Activated B cell treated with CpG ODN at 0.5 μM for 24 hours (primary cell): Measurements from ENCODE around the gene ABHD8. TPM values are rescaled to one million over a fixed set of nuclear protein-coding genes. Genes with fewer than 3 reads are reported as not detected.
A peak's percentile ranks its signal among the peaks of the same experiment; 100 is the strongest.

ENCODE experiments used
- ATAC-seq: fragments of 200-7000 bp; cut with Tn5 transposase; one replicate; pipeline ENCODE4 v1.10.0; 2021; ENCODE audit warnings: low read depth, mild to moderate bottlenecking, moderate library complexity
- CTCF ChIA-PET: fragments of 350-600 bp; sonication (Branson Sonifier 250); formaldehyde crosslinking; loops from one replicate; lab custom pipeline; 2021; ENCODE audit warnings: antibody characterized with exemption; lab: Charles Lee
- POLR2A ChIA-PET: fragments of 350-600 bp; sonication (Branson Sonifier 250); formaldehyde crosslinking; loops from one replicate; lab custom pipeline; 2021; ENCODE audit warnings: antibody characterized with exemption; lab: Charles Lee
- DNase-seq: peaks from one replicate; pipeline ENCODE4 v3.0.0; 2022
- H3K27ac Mint-ChIP-seq: one replicate; pipeline ENCODE4 v1.8.0; 2020; ENCODE audit warnings: mixed read lengths
- H3K27me3 Mint-ChIP-seq: one replicate; pipeline ENCODE4 v1.8.0; 2021; ENCODE audit warnings: mixed read lengths
- H3K36me3 Mint-ChIP-seq: one replicate; pipeline ENCODE4 v1.8.0; 2021; ENCODE audit warnings: low read depth, mixed read lengths
- H3K4me1 Mint-ChIP-seq: one replicate; pipeline ENCODE4 v1.8.0; 2021; ENCODE audit warnings: mixed read lengths
- H3K4me3 Mint-ChIP-seq: one replicate; pipeline ENCODE4 v1.8.0; 2020; ENCODE audit warnings: mild to moderate bottlenecking, mixed read lengths
- H3K9me3 Mint-ChIP-seq: one replicate; pipeline ENCODE4 v1.8.0; 2020; ENCODE audit warnings: mixed read lengths
- CTCF ChIP-seq: fragments of 200-600 bp; IDR thresholded peaks from one replicate; pipeline ENCODE4 v1.8.0; 2022; ENCODE audit warnings: antibody characterized with exemption, mild to moderate bottlenecking
- intact Hi-C: fragments of 100-400 bp; cut with micrococcal nuclease; formaldehyde crosslinking; loops from one replicate; pipeline ENCODE4 v1.15.1; 2024
- total RNA-seq: library from RNA; stranded (reverse); gene quantifications from 2 replicates; pipeline ENCODE4 v1.2.3, GENCODE V29; 2022

ABHD8 gene
- total RNA-seq, 1 donor from 2014 or later: 5.4 TPM

GRCh38 chr19:17340871-17341357 is 37.7 kb upstream of the ABHD8 start:
- DNase-seq (no peak), ATAC-seq (no peak)
- H3K9me3 Mint-ChIP-seq: no peaks in the 10 kb centered on the region
- no peaks in the 10 kb centered on the region for H3K27me3 Mint-ChIP-seq
- H3K4me1 Mint-ChIP-seq: peaks cover 21% of the 10 kb centered on the region
- intact Hi-C loops: no loop called here
- H3K36me3 Mint-ChIP-seq: peaks cover 24% of the 10 kb centered on the region
- H3K27ac Mint-ChIP-seq: no peak overlapping the region
- ChIA-PET CTCF (no interaction called here), POLR2A (no interaction called here)
- TF ChIP-seq CTCF: no peak
- no peak overlapping the region for H3K4me3 Mint-ChIP-seq

GRCh38 chr19:17340302-17340870 is 37.2 kb upstream of the ABHD8 start:
- no peak for TF ChIP-seq CTCF
- intact Hi-C loops: no loop called here
- Mint-ChIP-seq H3K36me3 (peaks cover 24% of the 10 kb centered on the region), H3K4me1 (peaks cover 22% of the 10 kb centered on the region), H3K27ac (no peak overlapping the region), H3K9me3 (no peaks in the 10 kb centered on the region), H3K27me3 (no peaks in the 10 kb centered on the region), H3K4me3 (no peak overlapping the region)
- no peak for DNase-seq
- POLR2A ChIA-PET: no interaction called here
- no peak for ATAC-seq
- CTCF ChIA-PET: no interaction called here

- Mint-ChIP-seq H3K27ac (no peak overlapping the region), H3K4me3 (peak overlapping the region; percentile 90)
- CTCF ChIA-PET: interaction anchor here (1.0 kb wide), 1 partner anchor 47 kb away, joined by 3 read pairs; no protein-coding TSS in a partner anchor
Measured at GRCh38 chr19:17339088-17339741, 36.0 kb upstream of the ABHD8 start.

GRCh38 chr19:17338433-17339078 is 35.3 kb upstream of the ABHD8 start:
- peak overlapping the region; percentile 90 for H3K4me3 Mint-ChIP-seq
- ATAC-seq (no peak), DNase-seq (no peak)
- ChIA-PET POLR2A (interaction anchor here (0.6 kb wide), 2 partner anchors 11 to 32 kb away, joined by 3 read pairs; no protein-coding TSS in a partner anchor), CTCF (interaction anchor here (1.0 kb wide), 1 partner anchor 48 kb away, joined by 3 read pairs; no protein-coding TSS in a partner anchor)
- intact Hi-C loops: loop anchor here (10.0 kb wide), 1 partner anchor 416 kb away; the partner anchor contains the start of gene FCHO1
- no peaks in the 10 kb centered on the region for H3K27me3 Mint-ChIP-seq
- no peak for TF ChIP-seq CTCF
- peak overlapping the region; percentile 89 for H3K27ac Mint-ChIP-seq
- H3K36me3 Mint-ChIP-seq: peaks cover 24% of the 10 kb centered on the region
- H3K9me3 Mint-ChIP-seq: no peaks in the 10 kb centered on the region
- peaks cover 35% of the 10 kb centered on the region for H3K4me1 Mint-ChIP-seq

More at GRCh38 chr19:17339088-17339741, 36.0 kb upstream of the ABHD8 start:
- POLR2A ChIA-PET: interaction anchor here (0.6 kb wide), 2 partner anchors 12 to 33 kb away, joined by 3 read pairs; no protein-coding TSS in a partner anchor
- Mint-ChIP-seq H3K9me3 (no peaks in the 10 kb centered on the region), H3K27me3 (no peaks in the 10 kb centered on the region), H3K4me1 (peaks cover 30% of the 10 kb centered on the region), H3K36me3 (peaks cover 24% of the 10 kb centered on the region)
- no peak for DNase-seq
- no peak for TF ChIP-seq CTCF
- intact Hi-C loops: loop anchor here (10.0 kb wide), 1 partner anchor 416 kb away; the partner anchor contains the start of gene FCHO1
- no peak for ATAC-seq
